ENCODE measurements around the gene PCNP.
"Not testable (repeated sequence)": the region's sequence is repeated elsewhere in the genome, so short reads cannot be mapped to it uniquely, and the experiment has no call there.

The PCNP gene

DNA sequence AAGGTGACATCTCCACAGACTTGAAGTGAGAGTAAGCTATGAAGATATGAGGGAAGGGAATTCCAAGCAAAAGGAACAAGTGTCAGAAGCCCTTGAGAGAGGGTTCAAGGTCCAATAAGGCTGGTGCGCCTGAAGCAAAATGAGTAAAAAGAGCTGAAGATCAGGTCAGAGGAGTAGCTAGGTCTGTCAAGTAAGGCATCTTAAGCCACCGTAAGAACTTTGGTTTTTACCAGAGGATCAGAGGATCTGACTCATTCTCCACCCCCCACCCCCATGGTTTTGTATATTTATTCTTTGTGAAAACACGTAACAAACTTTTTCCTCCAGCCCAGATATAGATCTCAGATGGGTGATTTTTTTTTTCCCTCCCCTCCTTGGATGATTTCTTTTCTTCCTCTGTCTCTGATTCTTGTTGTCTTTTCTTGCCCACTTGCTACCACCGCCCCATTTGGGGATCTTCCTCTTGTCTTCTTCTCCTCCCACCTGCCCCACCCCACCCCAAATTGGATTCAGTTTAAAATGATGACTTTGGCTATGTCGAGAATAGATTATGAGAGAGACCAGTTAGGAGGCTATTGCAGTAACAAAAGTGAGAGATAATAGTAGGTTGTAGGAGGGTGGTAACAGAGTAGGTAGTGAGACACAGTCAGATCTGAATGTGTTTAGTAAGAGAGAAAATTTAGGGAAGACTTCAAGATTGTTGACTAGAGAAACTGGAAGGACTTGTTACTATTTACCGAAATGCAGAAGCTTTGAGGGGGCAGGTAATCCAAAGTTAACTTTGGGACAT is 6.3 kb upstream of the PCNP start:
- DNase-seq (ENCODE audit: low read depth), result no peak

GRCh38 chr3:101571028-101571895 is 2.7 kb upstream of the PCNP start:
- DNase-seq (ENCODE audit: low read depth), result no peak

GRCh38 chr3:101574388-101575112 is 570 bp downstream of the PCNP start:
- no peak for DNase-seq (ENCODE audit: low read depth)

DNA sequence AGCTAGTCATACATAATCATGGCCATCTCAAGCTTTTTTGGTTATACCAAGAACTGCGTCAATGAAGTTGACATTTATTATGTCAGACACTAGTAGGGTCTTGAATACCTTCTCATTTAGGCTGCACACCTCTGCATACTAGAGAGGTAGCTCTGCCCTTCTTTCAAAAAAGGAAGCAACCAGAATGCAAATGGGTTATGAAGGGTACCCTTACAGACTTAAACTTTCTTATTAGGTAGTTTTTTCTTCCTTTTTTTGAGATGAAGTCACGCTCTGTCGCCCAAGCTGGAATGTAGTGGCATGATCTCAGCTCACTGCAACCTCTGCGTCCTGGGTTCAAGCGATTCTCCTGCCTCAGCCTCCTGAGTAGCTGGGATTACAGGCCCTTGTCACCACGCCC is 3.3 kb downstream of the PCNP start:
- no peak for DNase-seq (ENCODE audit: low read depth)

- DNase-seq (ENCODE audit: low read depth), result no peak
Measured at GRCh38 chr3:101588616-101589015, 14.6 kb downstream of the PCNP start.

- DNase-seq (ENCODE audit: low read depth), result no peak
Measured at GRCh38 chr3:101591071-101591470, 17.1 kb downstream of the PCNP start.

DNA sequence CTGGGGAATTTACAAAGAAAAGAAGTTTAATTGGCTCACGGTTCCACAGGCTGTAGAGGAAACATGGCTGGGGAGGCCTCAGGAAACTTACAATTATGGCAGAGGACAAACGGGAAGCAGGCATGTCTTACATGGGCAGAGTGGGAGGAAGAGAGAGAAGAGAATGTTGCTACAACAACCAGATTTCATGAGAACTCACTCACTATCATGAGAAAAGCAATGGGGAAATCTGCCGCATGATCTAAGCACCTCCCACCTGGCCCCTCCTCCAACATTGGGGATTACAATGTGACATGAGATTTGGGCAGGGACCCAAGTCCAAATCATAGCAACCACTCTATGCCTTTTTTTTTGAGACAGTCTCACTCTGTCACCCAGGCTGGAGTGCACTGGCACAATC is 28.8 kb downstream of the PCNP start:
- no peak for DNase-seq (ENCODE audit: low read depth)

GRCh38 chr3:101603184-101603583 is 29.2 kb downstream of the PCNP start:
- no peak for DNase-seq (ENCODE audit: low read depth)

- not testable (repeated sequence) for DNase-seq (ENCODE audit: low read depth)
Measured at GRCh38 chr3:101605398-101605797, 31.4 kb downstream of the PCNP start.

GRCh38 chr3:101611023-101611422 is 37.0 kb downstream of the PCNP start:
- DNase-seq (ENCODE audit: low read depth), result no peak

DNA sequence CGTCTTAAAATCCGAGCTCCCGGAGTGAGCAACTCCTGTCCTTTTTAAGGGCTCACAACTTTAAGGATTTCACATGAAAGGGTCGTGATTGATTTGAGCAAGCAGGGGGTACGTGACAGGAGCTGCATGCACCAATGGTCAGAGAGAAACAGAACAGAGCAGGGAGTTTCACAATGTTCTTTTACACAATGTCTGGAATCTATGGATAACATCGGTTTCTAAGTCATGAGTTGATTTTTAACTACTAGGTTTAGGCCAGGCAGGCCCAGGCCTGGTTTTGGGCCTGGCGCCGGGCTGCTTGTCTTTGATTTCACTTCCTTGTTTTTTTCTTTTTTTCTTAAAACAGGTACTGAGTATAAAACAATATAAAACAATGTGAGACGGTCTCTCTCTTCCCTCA is 39.0 kb downstream of the PCNP start:
- DNase-seq (ENCODE audit: low read depth), result not testable (repeated sequence)

- no peak for DNase-seq (ENCODE audit: low read depth)
Measured at GRCh38 chr3:101615525-101615924, 41.5 kb downstream of the PCNP start.

DNA sequence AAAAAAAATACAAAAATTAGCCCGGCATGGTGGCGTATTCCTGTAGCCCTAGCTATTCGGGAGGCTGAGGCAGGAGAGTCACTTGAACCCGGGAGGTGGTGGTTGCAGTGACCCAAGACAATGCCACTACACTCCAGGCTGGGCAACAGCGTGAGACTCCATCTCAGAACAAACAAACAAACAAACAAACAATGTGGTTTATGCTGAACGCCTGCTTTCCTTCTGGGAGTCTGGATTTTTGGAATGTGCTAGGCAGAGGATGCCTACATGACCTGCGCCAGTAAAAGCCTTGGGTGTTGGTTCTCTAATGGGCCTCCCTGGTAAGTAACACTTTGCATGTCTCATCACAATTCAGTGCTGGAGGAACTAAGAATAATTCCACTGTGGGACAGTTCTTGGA is 43.5 kb downstream of the PCNP start:
- no peak for DNase-seq (ENCODE audit: low read depth)

DNA sequence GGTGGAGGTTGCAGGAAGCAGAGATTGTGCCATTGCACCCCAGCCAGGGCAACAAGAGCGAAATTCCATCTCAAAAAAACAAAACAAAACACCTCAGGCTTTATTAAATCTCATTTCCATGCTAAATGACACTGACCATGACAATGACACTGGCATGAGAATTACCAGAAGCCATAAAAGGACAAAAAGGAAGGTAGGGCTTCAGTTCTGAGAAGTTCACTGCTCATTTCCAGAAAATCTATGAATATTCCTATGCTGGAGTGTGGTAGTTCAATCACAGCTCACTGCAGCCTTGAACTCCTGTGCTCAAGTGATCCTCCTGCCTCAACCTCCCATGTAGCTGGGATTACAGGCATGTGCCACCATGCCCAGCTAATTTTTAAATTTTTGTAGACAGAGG is 44.7 kb downstream of the PCNP start:
- no peak for DNase-seq (ENCODE audit: low read depth)

DNA sequence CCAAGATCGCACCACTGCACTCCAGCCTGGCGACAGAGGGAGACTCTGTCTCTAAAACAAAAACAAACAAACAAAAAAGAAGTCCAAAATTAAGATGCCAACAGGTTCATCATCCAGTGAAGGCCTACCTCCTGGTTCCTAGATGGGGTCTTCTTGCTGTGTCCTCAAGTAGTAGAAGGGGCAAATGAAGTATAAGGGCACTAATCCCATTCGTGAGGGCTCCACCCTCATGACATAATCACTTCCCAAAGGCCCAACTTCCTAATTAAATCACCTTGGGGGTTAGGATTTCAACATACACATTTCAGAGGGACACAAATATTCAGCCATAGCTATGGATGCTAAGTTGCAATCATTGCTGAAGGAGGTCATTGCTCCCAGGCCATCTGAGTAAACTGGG is 45.8 kb downstream of the PCNP start:
- DNase-seq (ENCODE audit: low read depth), result no peak

GRCh38 chr3:101623656-101624055 is 49.7 kb downstream of the PCNP start:
- no peak for DNase-seq (ENCODE audit: low read depth)

- no peak for DNase-seq (ENCODE audit: low read depth)
Measured at GRCh38 chr3:101624857-101625256, 50.9 kb downstream of the PCNP start.

GRCh38 chr3:101625879-101626278 is 51.9 kb downstream of the PCNP start:
- no peak for DNase-seq (ENCODE audit: low read depth)

- no peak for DNase-seq (ENCODE audit: low read depth)
Measured at GRCh38 chr3:101629219-101629618, 55.2 kb downstream of the PCNP start.

DNA sequence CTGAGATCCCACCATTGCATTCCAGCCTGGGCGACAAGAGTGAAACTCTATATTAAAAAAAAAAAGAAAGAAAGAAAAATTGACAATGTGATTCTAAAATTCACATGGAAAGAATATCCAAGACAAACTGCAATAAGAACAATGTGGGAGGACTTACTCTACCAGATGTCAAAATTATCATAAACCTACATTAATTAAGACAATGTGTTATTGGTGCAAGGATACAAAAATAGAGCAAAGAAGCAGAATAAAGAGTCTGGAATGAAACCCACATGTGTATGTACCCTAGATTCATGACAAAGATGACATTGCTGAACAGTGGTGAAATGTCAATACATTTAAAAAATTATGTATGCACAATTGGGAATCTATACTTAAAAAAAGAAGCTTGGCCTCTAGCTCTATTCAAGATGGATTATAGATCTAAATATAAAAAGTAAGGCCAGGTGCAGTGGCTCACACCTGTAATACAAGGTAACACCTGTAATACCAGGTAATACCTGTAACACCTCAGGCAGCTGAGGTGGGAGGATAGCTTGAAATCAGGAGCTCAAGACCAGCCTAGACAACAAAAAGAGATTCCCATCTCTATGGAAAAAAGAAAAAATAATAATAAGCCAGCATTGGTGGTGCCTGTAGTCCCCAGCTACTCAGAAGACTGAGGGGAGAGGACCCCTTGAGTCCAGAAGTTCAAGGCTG is 57.3 kb downstream of the PCNP start:
- DNase-seq (ENCODE audit: low read depth), result no peak

DNA sequence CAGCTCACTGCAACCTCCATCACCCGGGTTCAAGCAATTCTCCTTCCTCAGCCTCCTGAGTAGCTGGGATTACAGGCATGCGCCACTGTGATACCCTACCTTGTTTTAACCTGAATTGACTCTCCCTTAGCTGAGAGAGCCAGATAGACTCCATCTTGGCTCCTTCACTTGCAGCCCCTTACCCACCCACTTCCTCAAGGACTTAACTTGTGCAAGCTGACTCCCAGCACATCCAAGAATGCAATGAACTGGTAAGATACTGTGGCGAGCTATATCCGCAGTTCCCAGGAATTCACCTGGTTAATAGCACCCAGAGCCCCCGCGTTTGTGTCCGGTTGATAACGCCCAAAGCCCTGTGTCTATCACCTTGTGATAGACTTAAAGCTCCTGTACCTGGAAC is 58.0 kb downstream of the PCNP start:
- not testable (repeated sequence) for DNase-seq (ENCODE audit: low read depth)

DNA sequence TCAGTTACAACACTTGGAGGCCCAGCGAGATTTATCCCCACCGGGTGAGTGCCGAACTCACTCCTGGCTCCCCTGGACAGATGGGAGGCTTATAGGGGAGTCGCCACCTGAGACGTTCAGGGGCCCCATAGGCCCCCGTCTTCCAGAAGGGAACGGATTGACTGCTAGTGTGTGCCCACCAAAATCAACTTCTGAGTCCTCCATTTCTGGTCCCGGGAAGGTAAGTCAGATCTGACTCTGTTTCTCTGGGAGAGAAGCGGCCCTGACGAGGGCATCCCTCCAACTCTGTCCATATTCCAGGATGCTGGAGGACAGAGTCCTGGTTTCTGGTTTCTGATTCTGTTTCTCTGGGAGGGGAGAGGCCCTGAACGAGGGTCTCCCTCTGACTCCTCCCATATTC is 58.6 kb downstream of the PCNP start:
- no peak for DNase-seq (ENCODE audit: low read depth)

Measured in activated T-helper 1 cell treated with Interleukin-2 at 50 U/mL for 16 hours (primary cell).